ENCODE data around the gene RNASEH2A.

GRCh38 chr19:12856653-12857052 lies 50.3 kb downstream of the RNASEH2A start:
- TF ChIP-seq POLR2A (IDR thresholded peaks at IDR 0.05): no peak
- no peak for TF ChIP-seq CTCF (IDR thresholded peaks at IDR 0.05)
- TF ChIP-seq EP300 (IDR thresholded peaks at IDR 0.05): no peak

Measured in upper lobe of left lung (tissue), 4 donors.